ENCODE data around the gene VAV1.

VAV1 gene

DNA sequence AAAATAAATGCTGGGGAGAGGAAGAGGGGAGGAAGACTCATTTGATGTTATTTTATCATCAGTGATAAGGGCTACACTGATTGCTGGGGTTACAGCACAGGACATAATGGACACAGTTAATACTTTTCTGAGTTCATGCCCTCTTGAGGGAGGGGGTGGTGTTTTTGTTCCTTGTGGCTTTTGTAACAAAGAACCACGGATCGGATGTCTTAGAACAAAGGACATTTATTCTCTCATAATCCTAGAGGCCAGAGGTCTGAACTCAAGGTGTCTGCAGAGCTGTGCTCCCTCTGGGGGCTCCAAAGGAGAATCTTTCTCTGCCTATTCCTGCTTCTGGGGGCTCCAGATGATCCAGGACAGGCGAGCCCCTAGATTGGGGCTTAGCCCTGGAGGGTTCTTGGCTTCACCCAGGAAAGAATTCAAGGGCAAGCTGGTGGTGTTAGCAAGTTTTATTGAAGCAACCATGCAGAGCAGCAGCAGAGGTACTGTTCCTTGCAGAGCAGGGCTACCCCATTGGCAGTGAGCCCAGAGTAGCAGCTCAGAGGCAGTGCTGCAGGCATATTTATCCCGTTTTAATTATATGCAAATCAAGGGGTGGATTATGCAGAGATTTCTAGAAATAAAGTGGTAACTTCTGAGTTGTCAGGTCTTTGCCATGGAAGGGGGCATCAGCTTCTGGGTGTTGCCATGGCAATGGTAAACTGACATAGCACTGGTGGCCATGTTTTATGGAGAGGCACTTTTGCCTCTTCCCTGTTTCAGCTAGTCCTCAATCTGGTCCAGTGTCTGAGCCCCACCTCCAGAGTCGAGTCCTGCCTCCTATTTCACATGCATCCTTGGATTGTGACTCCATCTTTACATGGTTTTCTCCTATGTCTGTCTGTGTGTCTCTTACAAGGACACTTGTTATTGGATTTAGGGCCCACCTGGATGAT, 18.0 kb downstream of the VAV1 start:
- no peak for DNase-seq (ENCODE audit: low spot score)

DNA sequence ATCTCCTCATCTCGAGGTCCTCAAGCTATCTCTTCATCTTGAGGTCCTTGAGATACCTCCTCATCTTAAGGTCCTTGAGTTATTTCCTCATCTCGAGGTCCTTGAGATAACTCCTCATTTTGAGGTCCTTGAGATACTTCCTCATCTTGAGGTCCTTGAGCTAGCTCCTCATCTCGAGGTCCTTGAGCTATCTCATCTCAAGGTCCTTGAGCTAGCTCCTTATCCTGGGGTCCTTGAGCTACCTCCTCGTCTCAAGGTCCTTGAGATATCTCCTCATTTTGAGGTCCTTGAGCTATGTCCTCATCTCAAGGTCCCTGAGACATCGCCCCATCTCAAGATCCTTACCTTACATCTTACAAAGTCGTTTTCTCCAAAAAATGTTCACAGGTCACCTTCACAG, 18.7 kb downstream of the VAV1 start:
- no peak for DNase-seq (ENCODE audit: low spot score)

DNA sequence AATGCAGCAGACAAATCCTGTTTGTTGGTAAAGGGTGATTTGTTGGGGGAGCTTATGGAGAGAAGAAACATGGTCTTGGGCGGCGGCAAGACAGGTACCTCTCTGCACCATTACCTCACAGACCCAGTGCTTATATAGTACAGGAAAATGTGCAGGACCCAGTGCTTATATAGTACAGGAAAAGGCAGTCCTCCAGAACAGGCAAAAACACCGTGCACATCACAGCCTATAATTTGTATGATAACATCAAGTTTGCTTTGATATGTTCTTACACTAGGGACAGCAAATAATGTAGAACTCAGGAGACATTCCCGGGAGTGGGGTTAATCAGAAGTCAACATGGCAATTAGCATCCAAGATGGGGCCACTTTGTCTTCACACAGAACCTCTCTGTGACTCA, 20.9 kb downstream of the VAV1 start:
- DNase-seq (ENCODE audit: low spot score) = no peak

DNA sequence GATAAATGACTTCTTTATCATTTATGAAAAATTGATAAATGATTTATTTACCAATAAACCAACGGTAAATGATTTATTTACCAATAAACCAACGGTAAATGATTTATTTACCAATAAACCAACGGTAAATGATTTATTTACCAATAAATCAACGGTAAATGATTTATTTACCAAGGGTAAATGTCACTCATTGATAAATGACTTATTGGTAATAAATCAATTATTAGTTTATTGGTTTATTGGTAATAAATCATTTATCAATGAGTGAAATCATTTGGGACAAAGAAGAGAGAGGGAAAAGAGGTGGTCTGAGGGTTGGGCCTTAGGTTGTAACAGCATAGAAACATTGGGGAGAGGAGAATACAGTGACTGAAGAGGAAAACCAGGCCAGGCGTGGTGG, 21.5 kb downstream of the VAV1 start:
- no peak for DNase-seq (ENCODE audit: low spot score)

DNA sequence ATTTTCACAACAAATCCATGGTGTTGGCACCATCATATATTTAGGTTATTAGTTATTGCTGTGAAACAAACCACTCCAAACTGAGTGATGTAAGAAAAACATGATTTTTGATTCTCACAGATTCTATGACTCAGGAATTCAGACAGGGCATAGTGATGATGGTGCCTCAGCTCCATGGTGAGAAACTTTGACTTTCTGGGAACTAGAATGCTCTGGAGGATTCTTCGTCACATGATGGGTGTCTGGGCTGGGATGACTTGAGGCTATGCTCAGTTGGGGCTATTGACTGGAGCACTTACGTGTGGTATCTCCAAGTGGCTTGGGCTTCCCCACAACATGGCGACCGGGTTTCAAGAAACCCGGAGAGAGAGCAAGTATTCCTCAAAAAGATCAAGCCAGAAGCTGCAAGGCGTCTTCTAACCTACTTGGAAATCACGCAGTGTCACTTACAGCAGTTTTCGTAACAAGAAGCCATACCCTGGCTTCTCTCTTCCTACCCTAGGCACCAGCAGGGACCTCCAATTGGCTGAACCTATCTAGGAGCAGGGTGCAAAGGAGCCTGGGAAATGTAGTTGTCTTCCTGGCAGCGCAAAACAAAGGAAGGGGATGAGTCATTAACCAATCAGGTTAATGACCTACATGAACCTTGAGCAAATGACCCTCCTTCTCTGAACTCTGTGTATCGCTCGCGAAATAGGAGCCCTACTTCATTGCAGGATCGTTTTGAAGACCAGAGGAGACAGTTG, 22.4 kb downstream of the VAV1 start:
- no peak for DNase-seq (ENCODE audit: low spot score)

DNA sequence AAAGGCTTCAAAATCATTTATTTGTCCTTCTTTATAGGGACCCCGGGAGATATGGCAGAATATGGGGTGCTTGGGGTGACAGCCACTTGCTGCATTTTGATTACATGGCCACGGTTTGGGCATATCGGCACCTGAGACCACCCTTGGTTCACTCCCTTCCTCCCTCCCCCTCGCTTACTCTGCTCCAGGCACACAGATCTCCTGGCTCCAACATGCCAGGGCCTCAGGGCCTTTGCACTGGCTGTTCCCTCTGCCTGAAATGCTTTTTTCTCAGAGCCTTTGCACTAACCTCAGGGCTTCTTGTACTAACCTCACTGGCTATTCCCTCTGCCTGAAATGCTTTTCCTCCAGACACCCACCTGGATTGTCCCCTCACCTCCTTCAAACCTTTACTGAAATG, 23.8 kb downstream of the VAV1 start:
- DNase-seq (ENCODE audit: low spot score) = no peak

DNA sequence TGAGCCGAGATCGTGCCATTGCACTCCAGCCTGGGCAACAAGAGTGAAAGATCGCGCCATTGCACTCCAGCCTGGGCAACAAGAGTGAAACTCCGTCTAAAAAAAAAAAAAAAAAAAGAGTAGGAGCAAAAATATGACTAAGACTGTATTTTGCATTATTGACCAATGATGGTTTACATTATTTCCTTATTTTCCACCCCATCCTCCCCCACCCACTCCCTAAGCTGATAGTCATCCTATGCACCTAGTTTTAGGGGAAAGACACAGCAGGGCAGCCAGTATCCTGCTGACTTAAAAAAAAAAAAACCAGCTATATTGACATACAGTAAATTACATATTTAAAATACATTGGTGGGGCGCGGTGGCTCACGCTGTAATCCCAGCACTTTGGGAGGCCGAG, 25.1 kb downstream of the VAV1 start:
- no peak for DNase-seq (ENCODE audit: low spot score)

DNA sequence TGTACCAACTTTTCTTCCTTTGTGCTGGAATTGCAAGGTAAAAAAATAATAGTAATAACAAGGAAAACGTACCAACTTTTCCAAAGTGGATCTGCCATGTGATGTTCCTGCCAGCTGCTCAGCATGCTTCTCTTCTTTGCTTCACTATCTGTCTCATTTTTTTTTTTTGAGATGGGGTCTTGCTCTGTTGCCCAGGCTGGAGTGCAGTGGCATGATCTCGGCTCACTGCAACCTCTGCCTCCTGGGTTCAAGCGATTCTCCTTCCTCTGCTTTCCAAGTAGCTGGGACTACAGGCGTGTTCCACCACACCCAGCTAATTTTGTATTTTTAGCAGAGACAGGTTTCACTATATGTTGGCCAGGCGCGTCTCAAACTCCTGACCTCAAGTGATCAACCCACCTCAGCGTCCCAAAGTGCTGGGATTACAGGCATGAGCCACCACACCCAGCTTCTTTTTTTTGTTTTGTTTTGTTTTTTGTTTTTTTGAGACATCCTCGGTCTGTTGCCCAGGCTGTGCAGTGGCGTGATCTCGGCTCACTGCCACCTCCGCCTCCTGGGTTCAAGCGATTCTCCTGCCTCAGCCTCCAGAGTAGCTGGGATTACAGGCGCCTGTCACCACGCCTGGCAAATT, 27.8 kb downstream of the VAV1 start:
- DNase-seq (ENCODE audit: low spot score) = peak; percentile 41

DNA sequence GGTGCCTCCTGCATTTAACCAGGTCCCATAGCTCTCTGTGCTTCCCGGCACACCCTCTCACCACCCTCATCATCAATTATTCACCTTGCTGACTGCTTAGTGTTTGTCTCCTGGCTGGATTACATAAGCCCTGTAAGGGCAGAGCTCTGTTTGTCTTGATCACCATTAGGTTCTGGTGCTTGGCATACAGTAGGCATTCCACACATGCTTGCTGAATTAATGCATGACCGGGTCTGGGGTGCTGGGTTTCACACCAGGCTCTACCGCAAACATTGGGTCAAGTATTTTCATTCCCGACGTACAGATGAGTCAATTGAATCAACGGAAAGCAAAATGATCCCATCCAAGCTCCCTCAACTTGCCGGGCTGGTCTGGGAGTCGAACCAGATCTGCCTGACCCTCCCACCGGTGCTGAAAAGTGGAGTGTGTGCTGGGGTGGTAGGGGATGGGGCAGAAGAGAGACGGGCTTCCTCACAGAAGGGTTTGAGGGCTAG, 28.5 kb downstream of the VAV1 start:
- DNase-seq (ENCODE audit: low spot score) = peak; percentile 27

DNA sequence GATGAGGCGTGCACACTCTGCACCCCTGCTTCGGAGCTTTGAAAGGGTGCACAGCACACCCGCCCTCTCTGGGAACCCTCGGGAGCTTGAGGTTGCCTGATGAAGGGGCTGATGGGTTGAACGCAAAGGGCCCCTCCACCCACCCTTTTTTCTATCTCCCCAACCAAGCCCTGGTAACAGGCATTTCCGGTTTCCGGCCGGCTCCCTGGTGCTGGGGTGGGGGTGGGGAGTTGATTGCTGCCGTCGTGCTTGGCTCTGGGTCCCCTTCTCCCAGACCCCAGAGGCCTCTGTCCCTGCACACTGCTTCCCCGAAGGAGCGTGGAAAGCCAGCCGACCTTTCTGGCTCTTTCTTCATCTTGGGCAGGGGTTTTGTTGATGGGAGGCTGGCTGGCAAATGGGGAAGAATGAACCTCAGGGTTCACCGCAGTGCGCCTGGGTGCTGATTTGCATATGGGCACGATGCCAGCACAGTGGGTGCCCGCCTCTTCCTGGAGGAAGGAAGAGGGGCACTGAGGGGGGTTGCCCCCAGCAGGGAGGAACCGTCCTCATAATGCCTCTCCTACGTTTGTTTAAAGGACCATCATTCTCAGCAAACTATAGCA, 29.1 kb downstream of the VAV1 start:
- DNase-seq (ENCODE audit: low spot score) = peak; percentile 87

DNA sequence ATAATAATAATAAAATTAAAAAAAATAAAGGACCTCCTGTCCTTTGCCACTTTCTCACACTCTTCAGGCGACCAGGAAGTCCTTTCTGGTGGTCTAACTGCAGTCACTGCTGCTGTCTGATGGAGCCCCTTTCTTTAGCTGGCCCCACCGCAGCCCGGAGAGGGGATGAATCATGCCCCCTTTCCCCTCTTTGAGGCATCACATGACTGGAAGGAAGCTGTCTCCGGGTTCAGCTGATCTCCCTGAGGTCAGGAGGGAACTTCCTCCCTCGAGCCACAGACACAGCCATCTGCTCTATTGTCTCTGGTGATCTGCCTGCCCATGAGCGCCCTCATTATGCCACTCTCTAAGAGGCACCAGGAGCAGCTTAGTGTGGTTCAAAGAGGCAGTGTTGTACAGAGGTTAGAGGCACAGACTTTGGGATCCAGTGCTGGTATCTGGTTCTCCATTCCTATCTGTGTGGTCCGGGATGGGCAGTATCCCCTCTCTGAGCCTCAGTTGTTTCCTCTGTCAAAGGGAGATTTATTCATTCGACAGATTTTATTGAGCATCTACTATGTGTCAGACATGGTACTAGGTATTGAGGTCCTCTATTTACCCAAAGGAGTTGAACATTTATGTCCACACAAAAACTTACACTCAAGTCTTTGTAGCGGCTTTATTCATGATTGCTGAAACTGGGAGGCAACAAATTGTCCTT, 30.0 kb downstream of the VAV1 start:
- DNase-seq (ENCODE audit: low spot score) = peak; percentile 85

DNA sequence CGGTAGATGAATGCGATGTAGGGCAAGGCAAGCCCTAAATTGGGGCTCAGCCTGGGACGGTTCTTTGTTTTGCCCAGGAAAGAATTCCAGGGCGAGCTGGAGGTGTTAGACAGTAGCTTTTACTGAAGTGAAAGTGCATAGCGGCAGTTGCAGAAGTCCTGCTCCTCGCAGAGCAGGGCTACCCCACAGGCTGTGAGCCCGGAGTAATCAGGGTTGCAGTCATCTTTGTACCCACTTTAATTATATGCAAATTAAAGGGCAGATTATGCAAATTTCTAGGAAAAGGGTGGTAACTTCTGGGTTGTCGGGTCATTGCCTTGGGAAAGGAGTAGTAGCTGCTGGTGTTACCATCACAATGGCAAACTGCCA, 30.5 kb downstream of the VAV1 start:
- DNase-seq (ENCODE audit: low spot score) = no peak

DNA sequence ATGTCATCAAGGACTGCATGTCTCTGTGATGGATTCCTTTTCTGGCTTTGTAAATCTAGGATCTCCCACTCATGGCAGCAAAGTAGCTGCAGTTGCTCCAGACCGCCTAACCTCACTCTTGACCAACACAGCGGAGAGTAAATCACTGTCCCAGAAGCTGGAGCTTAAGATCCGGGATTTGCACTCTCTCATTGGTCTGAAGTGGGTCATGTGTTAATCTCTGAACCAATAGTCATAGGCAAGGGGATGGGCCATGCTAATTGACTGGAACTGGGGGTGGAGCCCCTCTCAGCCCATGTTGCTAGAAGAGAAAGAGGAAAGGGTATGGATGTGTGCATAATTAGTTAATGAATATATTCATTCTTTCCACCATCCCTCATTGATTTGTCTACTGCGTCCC, 34.0 kb downstream of the VAV1 start:
- DNase-seq (ENCODE audit: low spot score) = no peak

DNA sequence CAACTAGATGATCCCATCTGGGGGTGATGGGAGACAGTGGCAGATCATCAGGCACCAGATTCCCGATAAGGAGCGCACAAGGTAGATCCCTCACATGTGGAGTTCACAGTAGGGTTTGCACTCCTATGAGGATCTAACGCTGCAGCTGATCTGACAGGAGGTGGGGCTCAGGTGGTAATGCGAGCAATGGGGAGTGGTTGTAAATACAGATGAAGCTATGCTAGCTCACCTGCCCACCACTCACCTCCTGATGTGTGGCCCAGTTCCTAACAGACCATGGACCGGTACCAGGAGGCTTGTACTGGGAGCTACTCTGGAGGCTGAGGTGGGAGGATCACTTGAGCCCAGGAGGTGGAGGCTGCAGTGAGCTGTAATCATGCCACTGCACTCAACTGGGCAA, 34.8 kb downstream of the VAV1 start:
- DNase-seq (ENCODE audit: low spot score) = no peak

DNA sequence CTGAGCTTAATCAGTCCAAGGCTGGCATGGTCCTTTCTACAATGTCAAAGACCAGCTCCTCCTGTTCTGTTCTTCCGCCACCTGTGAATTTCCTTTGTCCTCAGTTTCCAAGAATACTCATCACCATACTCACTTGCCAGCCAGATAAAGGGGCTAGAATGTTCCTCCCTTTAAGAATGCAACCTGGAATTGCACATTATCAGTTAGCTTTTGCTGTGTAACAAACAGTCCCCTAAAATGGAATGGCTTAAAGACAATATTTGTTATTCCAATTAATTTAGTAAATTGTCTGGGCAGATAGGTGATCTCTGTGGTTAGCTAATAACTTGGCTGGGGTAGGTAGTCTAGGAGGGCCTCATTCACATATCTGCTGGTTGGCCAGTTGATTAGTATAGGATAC, 36.0 kb downstream of the VAV1 start:
- DNase-seq (ENCODE audit: low spot score) = no peak

DNA sequence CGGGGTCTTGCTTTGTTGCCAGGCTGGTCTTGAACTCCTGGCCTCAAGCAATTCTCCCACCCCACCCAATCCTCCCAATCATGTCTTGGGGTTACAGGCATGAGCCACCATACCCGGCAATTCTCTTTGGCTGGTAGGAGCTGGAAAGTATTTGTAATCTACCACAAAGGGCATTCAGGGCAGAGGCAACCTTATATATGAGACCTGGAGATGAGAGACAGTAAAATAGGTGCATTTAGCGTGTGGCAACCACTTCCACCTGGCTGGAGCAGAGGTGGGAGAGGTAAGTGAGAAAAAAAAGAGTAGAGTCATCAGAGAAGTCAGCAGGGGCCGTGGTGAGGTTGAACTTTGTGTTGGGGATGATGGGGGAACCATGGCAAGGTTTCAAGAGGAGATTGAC, 36.8 kb downstream of the VAV1 start:
- DNase-seq (ENCODE audit: low spot score) = no peak

DNA sequence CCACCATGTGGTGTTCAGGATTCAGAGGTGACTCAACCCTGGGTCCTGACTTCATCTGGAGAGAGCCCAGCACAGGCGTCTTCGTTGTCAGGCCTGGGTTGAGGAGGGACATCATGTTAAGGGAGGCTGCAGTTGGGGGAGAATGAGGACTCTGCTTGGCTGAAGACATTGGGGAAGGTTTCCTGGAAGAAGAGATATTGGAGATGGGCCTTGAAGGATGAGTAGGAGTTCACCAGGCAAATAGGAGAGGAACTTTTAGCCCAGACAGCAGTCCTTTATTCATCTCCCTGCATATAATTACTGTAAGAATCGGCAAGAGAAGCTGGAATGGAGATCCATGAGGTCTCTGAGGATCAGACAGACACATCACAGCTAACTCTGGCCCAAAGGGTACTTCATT, 38.9 kb downstream of the VAV1 start:
- no peak for DNase-seq (ENCODE audit: low spot score)

DNA sequence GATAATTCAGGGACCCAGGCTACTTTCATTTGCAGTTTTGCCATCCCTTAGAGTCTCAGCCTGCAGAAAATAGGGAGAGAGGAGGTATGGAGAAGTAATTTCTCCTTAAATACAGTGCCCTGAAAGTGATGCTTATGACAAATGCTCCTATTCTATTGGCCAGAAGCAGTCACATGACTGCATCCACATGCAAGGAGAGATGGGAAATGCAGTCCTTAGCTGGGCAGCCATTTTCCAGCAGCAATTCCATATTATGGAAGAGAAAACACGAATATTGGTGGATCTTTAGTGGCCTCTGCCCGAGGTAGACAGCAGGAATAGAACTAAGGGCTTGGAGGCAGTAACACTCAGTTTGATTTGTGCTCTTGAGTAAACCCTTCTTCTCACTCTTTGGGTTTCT, 39.4 kb downstream of the VAV1 start:
- DNase-seq (ENCODE audit: low spot score) = peak; percentile 35

DNA sequence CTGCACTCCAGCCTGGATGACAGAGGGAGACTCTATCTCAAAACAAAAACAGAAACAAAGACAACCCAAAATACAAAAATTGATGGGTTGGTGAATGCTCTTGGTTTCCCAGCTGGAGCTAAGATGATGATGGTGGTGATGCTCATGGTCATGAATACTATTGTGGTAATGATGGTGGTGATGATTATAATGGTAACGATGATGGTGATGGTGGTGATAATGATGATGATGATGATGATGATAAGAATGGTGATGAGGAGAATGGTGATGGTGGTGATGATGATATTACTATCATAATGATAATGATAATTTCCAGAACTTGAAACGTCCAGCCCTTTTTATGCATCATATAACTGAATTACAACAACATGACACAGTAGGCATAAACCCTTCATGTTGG, 40.1 kb downstream of the VAV1 start:
- DNase-seq (ENCODE audit: low spot score) = no peak

DNA sequence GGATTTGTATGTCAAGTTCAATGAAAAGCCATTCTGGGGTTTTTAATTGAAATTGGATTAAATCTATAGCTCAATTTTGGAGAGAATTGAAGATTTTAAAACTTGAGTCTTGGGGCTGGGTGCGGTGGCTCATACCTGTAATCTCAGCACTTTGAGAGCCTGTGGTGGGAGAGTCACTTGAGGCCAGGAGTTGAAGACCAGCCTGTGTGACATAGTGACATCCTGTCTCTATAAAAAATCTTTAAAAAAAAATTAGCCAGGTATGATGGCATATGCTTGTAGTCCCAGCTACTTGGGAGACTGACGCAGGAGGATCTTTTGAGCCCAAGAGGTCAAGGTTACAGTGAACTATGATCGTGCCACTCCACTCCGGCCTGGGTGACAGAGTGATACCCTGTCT, 41.2 kb downstream of the VAV1 start:
- DNase-seq (ENCODE audit: low spot score) = no peak

DNA sequence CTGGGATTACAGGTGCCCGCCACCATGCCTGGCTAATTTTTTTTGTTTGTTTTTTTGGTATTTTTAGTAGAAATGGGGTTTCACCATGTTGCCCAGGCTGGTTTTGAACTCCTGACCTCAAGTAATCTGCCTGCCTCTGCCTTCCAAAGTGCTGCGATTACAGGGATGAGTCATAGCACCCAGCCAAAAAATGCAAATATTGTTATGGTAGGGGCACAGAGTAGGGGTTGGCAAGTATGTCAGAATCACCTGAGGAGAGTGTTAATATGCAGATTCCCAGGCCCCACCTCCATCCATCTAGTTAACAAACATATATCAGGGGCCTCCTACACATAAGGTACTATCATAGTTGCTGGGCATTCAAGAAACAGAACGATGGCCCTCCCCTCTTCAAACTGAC, 44.7 kb downstream of the VAV1 start:
- no peak for DNase-seq (ENCODE audit: low spot score)

DNA sequence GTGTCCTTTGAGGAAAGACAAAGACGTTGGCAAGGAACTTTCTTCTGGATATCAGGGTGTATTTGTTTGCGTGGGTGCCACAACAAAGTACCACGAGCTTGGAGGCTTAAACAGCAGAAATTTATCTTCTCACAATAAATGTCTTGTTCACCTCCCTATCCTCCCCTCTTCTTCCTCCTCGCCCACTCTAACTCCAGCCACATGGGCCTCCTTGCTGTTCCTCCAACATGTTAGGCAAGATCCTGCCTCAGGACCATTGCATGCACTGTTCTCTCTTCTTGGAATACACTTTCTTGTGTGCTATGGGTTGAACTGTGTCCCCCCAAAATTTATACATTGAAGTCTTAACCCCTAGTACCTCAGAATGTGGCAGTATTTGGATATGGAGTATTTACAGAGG, 45.7 kb downstream of the VAV1 start:
- no peak for DNase-seq (ENCODE audit: low spot score)

All from activated CD4-positive, alpha-beta T cell treated with anti-CD3 and anti-CD28 coated beads, Interleukin-2, Interleukin-4, amounts not matched to agents 100 ng/mL and 50 ng/mL, durations not matched to agents 16 hours and 8 hours (primary cell).